Smooth muscle cell (in vitro differentiated cells): ENCODE measurements around the gene WDR93. TPM values are rescaled to one million over a fixed set of nuclear protein-coding genes. Genes with fewer than 3 reads are reported as not detected.

Experiments used
- DNase-seq: peaks from one replicate; lab custom pipeline; 2025; ENCODE audit not compliant: unreplicated experiment; lab: John Stamatoyannopoulos, UW
- H2AFZ ChIP-seq: fragments of 200-600 bp; sonication (generic); 2 replicates; pipeline ENCODE4 v1.6.0; 2016; ENCODE audit warnings: antibody characterized with exemption, low read depth, mild to moderate bottlenecking
- H3F3A ChIP-seq: fragments of 200-600 bp; sonication (generic); 2 replicates; pipeline ENCODE4 v1.6.0; 2017; ENCODE audit warnings: antibody characterized with exemption, low read depth
- H3K27ac ChIP-seq: fragments of 200-600 bp; sonication (generic); 2 replicates; pipeline ENCODE4 v1.5.1; 2016; ENCODE audit warnings: low read depth, mild to moderate bottlenecking
- H3K27me3 ChIP-seq: fragments of 200-600 bp; sonication (generic); 2 replicates; pipeline ENCODE4 v1.6.1; 2016; ENCODE audit warnings: low read depth, mild to moderate bottlenecking
- H3K36me3 ChIP-seq: fragments of 200-600 bp; sonication (generic); 2 replicates; pipeline ENCODE4 v1.5.1; 2016; ENCODE audit warnings: low read depth
- H3K4me1 ChIP-seq: fragments of 200-600 bp; sonication (generic); 2 replicates; pipeline ENCODE4 v1.5.1; 2016; ENCODE audit warnings: low read depth
- H3K4me2 ChIP-seq: fragments of 200-600 bp; sonication (generic); 2 replicates; pipeline ENCODE4 v1.6.0; 2016; ENCODE audit warnings: mild to moderate bottlenecking
- H3K4me3 ChIP-seq: fragments of 200-600 bp; sonication (generic); 2 replicates; pipeline ENCODE4 v1.5.1; 2016; ENCODE audit warnings: mild to moderate bottlenecking
- H3K79me2 ChIP-seq: fragments of 200-600 bp; sonication (generic); 2 replicates; pipeline ENCODE4 v1.6.0; 2016; ENCODE audit warnings: low read depth, mild to moderate bottlenecking
- H3K9ac ChIP-seq: fragments of 200-600 bp; sonication (generic); 2 replicates; pipeline ENCODE4 v1.6.0; 2016; ENCODE audit warnings: low read depth
- H3K9me3 ChIP-seq: fragments of 200-600 bp; sonication (generic); replicated peaks from 2 replicates; pipeline ENCODE4 v1.5.1; 2016; ENCODE audit warnings: low read depth
- H4K20me1 ChIP-seq: fragments of 200-600 bp; sonication (generic); 2 replicates; pipeline ENCODE4 v1.6.0; 2016; ENCODE audit warnings: low read depth
- WGBS: methylation state at CpG from one replicate; pipeline ENCODE4 v1.1.7; 2016; ENCODE audit warnings: low lambda C conversion rate; 5-methylcytosine and 5-hydroxymethylcytosine counted together
- polyA plus RNA-seq: library from polyadenylated mRNA; unstranded; fragments of >200 nt; fragmentation: Nextera tagmentation; extraction: Ambion mirVana; gene quantifications from 2 replicates; pipeline ENCODE4 v1.2.1, GENCODE V29; 2016
- total RNA-seq: library from RNA; depleted of rRNA; stranded (reverse); fragments of >200 nt; gene quantifications from 2 replicates; pipeline ENCODE4 v1.2.3, GENCODE V29; 2014
- TF ChIP-seq, protein P1 (sequence below): fragments of 200-600 bp; sonication (generic); IDR thresholded peaks from 2 replicates; pipeline ENCODE4 v1.5.1; 2017; ENCODE audit warnings: borderline replicate concordance, mild to moderate bottlenecking, antibody characterized with exemption; ENCODE audit not compliant: insufficient read depth, poor library complexity, severe bottlenecking

WDR93 gene
- total and polyA plus RNA-seq, 2 experiments from 2014 or later: 0.80 TPM; not detected in 1

DNA sequence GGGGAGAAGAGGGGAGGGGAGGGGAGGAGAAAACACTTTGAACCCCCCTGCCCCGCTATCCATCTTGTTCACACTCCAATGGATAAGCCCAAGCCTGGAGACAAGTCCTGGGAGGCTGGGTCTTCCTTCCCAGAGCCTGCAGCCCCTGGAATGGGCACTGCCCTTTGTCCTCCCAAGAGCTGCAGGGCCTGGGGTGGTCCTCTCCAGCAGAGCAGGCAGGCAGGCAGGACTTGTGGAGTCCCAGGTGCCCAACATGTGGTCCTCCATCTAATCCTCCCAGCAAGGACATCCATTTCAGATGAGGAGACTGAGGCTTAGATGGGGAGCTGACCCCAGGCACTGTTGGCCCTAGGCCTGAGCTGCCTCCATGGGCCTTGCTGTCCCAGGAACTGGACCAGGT is 75.1 kb downstream of the WDR93 start:
- Histone ChIP-seq H2AFZ (no peak overlapping the region), H3K9ac (no peak overlapping the region), H3K27me3 (no peaks in the 10 kb centered on the region), H3K4me1 (no peaks in the 10 kb centered on the region), H3K4me2 (no peak overlapping the region), H3K79me2 (no peaks in the 10 kb centered on the region), H3K27ac (no peak overlapping the region), H3F3A (no peaks in the 10 kb centered on the region), H3K36me3 (no peaks in the 10 kb centered on the region), H3K9me3 (no peaks in the 10 kb centered on the region), H3K4me3 (no peak overlapping the region), H4K20me1 (no peaks in the 10 kb centered on the region)
- no peak for DNase-seq
- WGBS: 100% methylated on average over 1 of the region's 1 CpG
- TF ChIP-seq, protein P1, sequence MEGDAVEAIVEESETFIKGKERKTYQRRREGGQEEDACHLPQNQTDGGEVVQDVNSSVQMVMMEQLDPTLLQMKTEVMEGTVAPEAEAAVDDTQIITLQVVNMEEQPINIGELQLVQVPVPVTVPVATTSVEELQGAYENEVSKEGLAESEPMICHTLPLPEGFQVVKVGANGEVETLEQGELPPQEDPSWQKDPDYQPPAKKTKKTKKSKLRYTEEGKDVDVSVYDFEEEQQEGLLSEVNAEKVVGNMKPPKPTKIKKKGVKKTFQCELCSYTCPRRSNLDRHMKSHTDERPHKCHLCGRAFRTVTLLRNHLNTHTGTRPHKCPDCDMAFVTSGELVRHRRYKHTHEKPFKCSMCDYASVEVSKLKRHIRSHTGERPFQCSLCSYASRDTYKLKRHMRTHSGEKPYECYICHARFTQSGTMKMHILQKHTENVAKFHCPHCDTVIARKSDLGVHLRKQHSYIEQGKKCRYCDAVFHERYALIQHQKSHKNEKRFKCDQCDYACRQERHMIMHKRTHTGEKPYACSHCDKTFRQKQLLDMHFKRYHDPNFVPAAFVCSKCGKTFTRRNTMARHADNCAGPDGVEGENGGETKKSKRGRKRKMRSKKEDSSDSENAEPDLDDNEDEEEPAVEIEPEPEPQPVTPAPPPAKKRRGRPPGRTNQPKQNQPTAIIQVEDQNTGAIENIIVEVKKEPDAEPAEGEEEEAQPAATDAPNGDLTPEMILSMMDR: no peak

DNA sequence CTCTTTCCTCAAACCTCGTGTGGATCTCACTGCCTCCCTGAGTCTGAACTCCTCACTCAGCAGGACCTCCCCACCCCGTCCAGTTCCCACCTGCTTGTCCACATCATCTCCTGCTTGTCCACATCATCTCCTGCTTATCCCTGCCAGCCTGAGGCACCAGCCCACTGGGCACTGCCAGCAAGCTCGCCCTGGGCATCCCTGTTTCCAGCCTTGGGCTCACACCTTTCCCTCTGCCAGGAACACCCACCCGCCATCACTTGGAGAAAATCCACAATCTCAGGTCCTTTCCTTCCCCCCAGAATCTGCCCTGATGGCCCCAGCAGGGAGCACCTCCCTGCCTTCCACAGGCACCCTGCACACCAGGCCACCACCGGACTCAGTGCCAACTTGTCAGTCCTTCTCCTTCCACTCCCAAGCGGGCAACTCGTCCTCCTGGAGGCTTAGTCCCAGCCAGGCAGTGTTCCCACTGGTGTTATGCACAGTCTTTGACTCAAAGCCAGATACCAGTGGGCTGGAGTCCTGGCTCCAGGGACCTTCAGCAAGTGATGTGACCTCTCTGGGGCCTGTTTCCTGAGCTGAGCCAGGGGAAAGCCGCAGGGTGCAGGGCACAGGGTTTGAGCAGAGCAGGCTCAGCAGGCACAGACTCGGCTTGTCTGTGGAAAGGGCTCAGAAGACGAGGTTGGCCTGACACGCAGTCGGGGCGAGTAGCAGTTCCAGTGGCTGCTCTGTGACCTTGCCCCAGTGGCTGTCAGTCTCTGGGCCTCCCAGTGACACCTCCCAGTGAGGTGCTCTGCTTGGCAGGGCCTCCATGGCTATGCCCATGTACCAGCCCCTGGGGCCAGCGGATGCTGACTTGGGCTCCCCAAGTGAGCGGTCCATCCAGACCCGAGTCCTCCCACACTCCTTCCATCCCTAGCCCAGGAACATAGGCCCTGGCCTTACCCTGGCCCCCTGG is 76.0 kb downstream of the WDR93 start:
- no peak overlapping the region for H2AFZ ChIP-seq
- H3K4me2 ChIP-seq: no peak overlapping the region
- no peaks in the 10 kb centered on the region for H4K20me1 ChIP-seq
- no peaks in the 10 kb centered on the region for H3K4me1 ChIP-seq
- H3K9me3 ChIP-seq: no peaks in the 10 kb centered on the region
- H3K9ac ChIP-seq: no peak overlapping the region
- 95% methylated on average over 16 of the region's 16 CpGs for WGBS
- no peak for DNase-seq
- H3K79me2 ChIP-seq: no peaks in the 10 kb centered on the region
- H3K27me3 ChIP-seq: no peaks in the 10 kb centered on the region
- no peaks in the 10 kb centered on the region for H3F3A ChIP-seq
- H3K4me3 ChIP-seq: no peak overlapping the region
- no peaks in the 10 kb centered on the region for H3K36me3 ChIP-seq
- no peak overlapping the region for H3K27ac ChIP-seq
- TF ChIP-seq, protein P1: no peak

DNA sequence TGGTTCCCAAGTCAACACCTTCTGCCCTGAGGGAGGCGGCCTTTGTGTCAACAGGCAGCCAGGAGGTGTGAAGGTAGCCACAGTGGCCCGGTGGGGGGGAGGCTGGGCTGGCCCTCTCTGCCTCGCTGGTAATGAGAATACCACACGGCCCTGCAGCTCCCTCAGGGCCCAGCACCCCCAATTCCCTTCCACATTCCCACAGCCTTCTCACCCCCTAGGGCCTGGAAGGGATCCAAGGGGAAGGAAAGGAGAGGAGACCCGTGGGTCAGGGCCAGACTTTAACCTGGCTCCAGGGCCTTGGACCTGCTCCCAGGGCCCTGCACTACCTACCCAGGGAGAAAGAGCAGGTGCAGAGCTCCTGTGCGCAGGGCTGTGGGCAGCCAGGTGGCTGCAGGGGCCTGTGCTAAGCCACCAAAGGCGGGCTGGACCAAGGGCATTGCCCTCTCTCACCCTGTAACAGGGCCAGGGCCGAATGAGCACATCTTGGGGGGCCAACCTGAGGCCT is 76.9 kb downstream of the WDR93 start:
- H3F3A ChIP-seq: no peaks in the 10 kb centered on the region
- no peaks in the 10 kb centered on the region for H3K79me2 ChIP-seq
- no peaks in the 10 kb centered on the region for H3K36me3 ChIP-seq
- no peak overlapping the region for H3K4me2 ChIP-seq
- H3K4me3 ChIP-seq: no peak overlapping the region
- H4K20me1 ChIP-seq: no peaks in the 10 kb centered on the region
- H3K4me1 ChIP-seq: no peaks in the 10 kb centered on the region
- no peak for DNase-seq
- WGBS: 82% methylated on average over 8 of the region's 8 CpGs
- no peak overlapping the region for H3K9ac ChIP-seq
- no peak overlapping the region for H2AFZ ChIP-seq
- H3K27me3 ChIP-seq: no peaks in the 10 kb centered on the region
- TF ChIP-seq, protein P1: no peak
- no peaks in the 10 kb centered on the region for H3K9me3 ChIP-seq
- no peak overlapping the region for H3K27ac ChIP-seq
